ENCODE data around the gene BPI.

BPI gene

DNA sequence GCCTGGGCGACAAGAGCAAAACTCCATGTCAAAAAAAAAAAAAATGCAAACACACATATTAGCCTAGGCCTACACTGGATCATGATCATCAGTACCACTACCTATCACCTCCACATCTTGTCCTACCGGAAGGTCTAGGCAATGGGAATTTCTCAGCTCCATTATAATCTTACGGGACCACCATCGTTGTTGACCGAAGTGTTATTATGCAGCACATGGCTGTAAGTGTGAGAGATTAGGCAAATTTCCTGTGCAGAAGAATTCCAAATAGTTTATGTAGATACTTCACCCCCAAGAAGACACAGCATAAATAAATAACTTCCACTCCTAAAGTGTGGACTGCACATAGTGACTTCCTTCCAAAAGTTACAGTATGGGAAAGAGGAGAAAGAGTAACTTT is 26.7 kb upstream of the BPI start:
- TF ChIP-seq, protein P1, sequence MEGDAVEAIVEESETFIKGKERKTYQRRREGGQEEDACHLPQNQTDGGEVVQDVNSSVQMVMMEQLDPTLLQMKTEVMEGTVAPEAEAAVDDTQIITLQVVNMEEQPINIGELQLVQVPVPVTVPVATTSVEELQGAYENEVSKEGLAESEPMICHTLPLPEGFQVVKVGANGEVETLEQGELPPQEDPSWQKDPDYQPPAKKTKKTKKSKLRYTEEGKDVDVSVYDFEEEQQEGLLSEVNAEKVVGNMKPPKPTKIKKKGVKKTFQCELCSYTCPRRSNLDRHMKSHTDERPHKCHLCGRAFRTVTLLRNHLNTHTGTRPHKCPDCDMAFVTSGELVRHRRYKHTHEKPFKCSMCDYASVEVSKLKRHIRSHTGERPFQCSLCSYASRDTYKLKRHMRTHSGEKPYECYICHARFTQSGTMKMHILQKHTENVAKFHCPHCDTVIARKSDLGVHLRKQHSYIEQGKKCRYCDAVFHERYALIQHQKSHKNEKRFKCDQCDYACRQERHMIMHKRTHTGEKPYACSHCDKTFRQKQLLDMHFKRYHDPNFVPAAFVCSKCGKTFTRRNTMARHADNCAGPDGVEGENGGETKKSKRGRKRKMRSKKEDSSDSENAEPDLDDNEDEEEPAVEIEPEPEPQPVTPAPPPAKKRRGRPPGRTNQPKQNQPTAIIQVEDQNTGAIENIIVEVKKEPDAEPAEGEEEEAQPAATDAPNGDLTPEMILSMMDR (IDR thresholded peaks at IDR 0.05; ENCODE audit: low read depth, low read length) = no peak
- no peak for TF ChIP-seq EZH2phosphoT487 (IDR thresholded peaks at IDR 0.05; ENCODE audit: low read depth)

DNA sequence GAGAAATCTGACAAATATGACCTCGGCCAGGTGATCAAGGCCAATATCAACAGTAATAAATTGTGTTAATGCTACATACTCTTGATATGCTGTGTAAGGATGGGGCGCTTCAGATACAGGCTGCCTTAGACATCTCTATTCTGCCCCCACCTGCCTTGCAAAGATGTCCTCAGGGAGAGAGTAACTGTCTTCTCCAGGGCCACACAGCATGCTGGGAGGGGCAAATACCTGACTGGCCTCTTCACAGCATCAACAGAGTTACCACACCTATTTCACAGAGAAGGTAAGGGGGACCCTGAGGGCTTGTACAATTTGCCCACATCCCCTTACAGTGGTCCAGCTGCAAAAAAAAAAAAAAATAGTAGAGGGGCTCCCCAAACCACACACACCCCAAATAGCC is 26.3 kb upstream of the BPI start:
- no peaks in the 10 kb centered on the region for H3K4me1 ChIP-seq (ENCODE audit: low read length)
- H3K9ac ChIP-seq (ENCODE audit: low read length) = no peak overlapping the region
- H3K79me2 ChIP-seq (ENCODE audit: low read length) = no peaks in the 10 kb centered on the region
- no peaks in the 10 kb centered on the region for H3K9me3 ChIP-seq (ENCODE audit: insufficient read depth, low read length)
- TF ChIP-seq, protein P1 (IDR thresholded peaks at IDR 0.05; ENCODE audit: low read depth, low read length) = no peak
- no peak for TF ChIP-seq EZH2phosphoT487 (IDR thresholded peaks at IDR 0.05; ENCODE audit: low read depth)
- no peak overlapping the region for H2AFZ ChIP-seq (ENCODE audit: low read depth, low read length)
- no peak overlapping the region for H3K4me3 ChIP-seq (ENCODE audit: low read length)
- H4K20me1 ChIP-seq (ENCODE audit: insufficient read depth, low read length) = no peaks in the 10 kb centered on the region
- no peak overlapping the region for H3K4me2 ChIP-seq (ENCODE audit: low read length)
- no peak overlapping the region for H3K27ac ChIP-seq (ENCODE audit: low read length)
- no peaks in the 10 kb centered on the region for H3K27me3 ChIP-seq (ENCODE audit: low read depth, low read length)
- H3K36me3 ChIP-seq (replicated peaks; ENCODE audit: low read depth, low read length) = no peaks in the 10 kb centered on the region

More for the DNA sequence above, 26.7 kb upstream of the BPI start:
- H3K4me3 ChIP-seq (ENCODE audit: low read length) = no peak overlapping the region
- no peaks in the 10 kb centered on the region for H3K4me1 ChIP-seq (ENCODE audit: low read length)
- H3K4me2 ChIP-seq (ENCODE audit: low read length) = no peak overlapping the region
- no peak overlapping the region for H3K27ac ChIP-seq (ENCODE audit: low read length)
- H3K9ac ChIP-seq (ENCODE audit: low read length) = no peak overlapping the region
- H3K27me3 ChIP-seq (ENCODE audit: low read depth, low read length) = 0 out of 2 replicates have a peak, but pooled peaks cover 4% of the 10 kb centered on the region
- no peaks in the 10 kb centered on the region for H4K20me1 ChIP-seq (ENCODE audit: insufficient read depth, low read length)
- no peak overlapping the region for H2AFZ ChIP-seq (ENCODE audit: low read depth, low read length)
- H3K36me3 ChIP-seq (replicated peaks; ENCODE audit: low read depth, low read length) = no peaks in the 10 kb centered on the region
- H3K9me3 ChIP-seq (ENCODE audit: insufficient read depth, low read length) = no peaks in the 10 kb centered on the region
- H3K79me2 ChIP-seq (ENCODE audit: low read length) = no peaks in the 10 kb centered on the region

DNA sequence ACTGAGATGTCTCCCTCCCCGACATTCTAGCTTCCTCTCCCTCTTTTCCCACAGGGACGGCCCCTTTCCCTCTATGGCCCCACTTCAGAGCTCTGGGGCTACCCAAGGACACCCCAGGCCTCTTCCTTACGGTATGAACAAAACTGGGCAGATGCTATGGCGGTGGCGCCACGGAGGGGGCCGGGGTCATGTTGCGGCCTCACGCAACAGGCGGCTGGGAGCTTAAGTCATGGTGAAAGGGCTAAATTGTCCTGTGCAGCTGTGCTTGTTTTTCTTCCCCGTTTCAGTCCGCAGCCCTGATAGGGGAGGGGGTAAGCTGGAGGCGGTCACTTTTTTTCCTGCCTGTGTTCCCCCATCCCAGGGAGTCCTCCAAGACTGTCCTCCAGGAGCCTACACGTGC is 25.8 kb upstream of the BPI start:
- H2AFZ ChIP-seq (ENCODE audit: low read depth, low read length) = no peak overlapping the region
- H3K4me1 ChIP-seq (ENCODE audit: low read length) = no peaks in the 10 kb centered on the region
- no peak overlapping the region for H3K27ac ChIP-seq (ENCODE audit: low read length)
- H3K27me3 ChIP-seq (ENCODE audit: low read depth, low read length) = no peaks in the 10 kb centered on the region
- H3K4me3 ChIP-seq (ENCODE audit: low read length) = no peak overlapping the region
- H3K79me2 ChIP-seq (ENCODE audit: low read length) = no peaks in the 10 kb centered on the region
- no peak overlapping the region for H3K4me2 ChIP-seq (ENCODE audit: low read length)
- H3K9ac ChIP-seq (ENCODE audit: low read length) = no peak overlapping the region
- H3K9me3 ChIP-seq (ENCODE audit: insufficient read depth, low read length) = no peaks in the 10 kb centered on the region
- H4K20me1 ChIP-seq (ENCODE audit: insufficient read depth, low read length) = no peaks in the 10 kb centered on the region
- TF ChIP-seq EZH2phosphoT487 (IDR thresholded peaks at IDR 0.05; ENCODE audit: low read depth) = no peak
- TF ChIP-seq, protein P1 (IDR thresholded peaks at IDR 0.05; ENCODE audit: low read depth, low read length) = no peak
- H3K36me3 ChIP-seq (replicated peaks; ENCODE audit: low read depth, low read length) = no peaks in the 10 kb centered on the region

DNA sequence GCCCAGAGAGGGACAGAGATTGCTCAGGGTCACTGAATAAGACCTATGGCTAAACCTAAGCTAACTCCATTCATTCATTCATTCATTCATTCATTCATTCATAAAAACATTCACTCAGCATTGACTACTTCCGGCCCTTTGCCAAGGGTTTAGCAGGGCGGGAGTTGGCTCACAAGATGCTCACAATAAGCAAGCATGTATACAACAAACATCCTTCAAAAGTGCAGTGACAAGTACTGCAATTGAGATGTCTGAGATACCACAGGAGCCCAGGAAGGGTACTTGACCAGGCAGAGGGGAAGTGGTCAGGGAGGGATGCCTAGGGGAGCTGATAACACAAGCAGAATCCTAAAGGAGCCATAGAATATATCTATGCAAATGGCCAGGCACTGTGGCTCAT is 25.2 kb upstream of the BPI start:
- no peaks in the 10 kb centered on the region for H4K20me1 ChIP-seq (ENCODE audit: insufficient read depth, low read length)
- H3K4me2 ChIP-seq (ENCODE audit: low read length) = no peak overlapping the region
- H3K9me3 ChIP-seq (ENCODE audit: insufficient read depth, low read length) = no peaks in the 10 kb centered on the region
- no peak overlapping the region for H3K27ac ChIP-seq (ENCODE audit: low read length)
- H3K27me3 ChIP-seq (ENCODE audit: low read depth, low read length) = no peaks in the 10 kb centered on the region
- H3K4me1 ChIP-seq (ENCODE audit: low read length) = no peaks in the 10 kb centered on the region
- no peaks in the 10 kb centered on the region for H3K79me2 ChIP-seq (ENCODE audit: low read length)
- no peak overlapping the region for H3K9ac ChIP-seq (ENCODE audit: low read length)
- TF ChIP-seq EZH2phosphoT487 (IDR thresholded peaks at IDR 0.05; ENCODE audit: low read depth) = no peak
- TF ChIP-seq, protein P1 (IDR thresholded peaks at IDR 0.05; ENCODE audit: low read depth, low read length) = no peak
- H2AFZ ChIP-seq (ENCODE audit: low read depth, low read length) = no peak overlapping the region
- H3K36me3 ChIP-seq (replicated peaks; ENCODE audit: low read depth, low read length) = no peaks in the 10 kb centered on the region
- H3K4me3 ChIP-seq (ENCODE audit: low read length) = no peak overlapping the region
